ENCODE data around the gene SNU13.
"Not testable (repeated sequence)": the region's sequence is repeated elsewhere in the genome, so short reads cannot be mapped to it uniquely, and the experiment has no call there.

SNU13 gene

GRCh38 chr22:41688365-41689211 lies at the start of gene SNU13:
SNU13 (minus strand) TSS chr22:41688867; CDS start chr22:41688796, 71 bp downstream.
- peak; percentile 90 for DNase-seq

- DNase-seq = not testable (repeated sequence)
These were observed 44.6 kb upstream of the SNU13 start for GRCh38 chr22:41733241-41733640.

- DNase-seq = no peak
These were observed 43.6 kb upstream of the SNU13 start for GRCh38 chr22:41732096-41732772.

- DNase-seq = no peak
These were observed 42.9 kb upstream of the SNU13 start for GRCh38 chr22:41731609-41732008.

- DNase-seq = no peak
These were observed 36.9 kb upstream of the SNU13 start for GRCh38 chr22:41725510-41726110.

- DNase-seq = no peak
These were observed 33.8 kb upstream of the SNU13 start for GRCh38 chr22:41722496-41722895.

- no peak for DNase-seq
These were observed 24.3 kb upstream of the SNU13 start for GRCh38 chr22:41713004-41713403.

GRCh38 chr22:41709341-41709740 lies 20.7 kb upstream of the SNU13 start:
- DNase-seq = no peak

GRCh38 chr22:41702763-41703162 lies 14.1 kb upstream of the SNU13 start:
- DNase-seq = no peak

GRCh38 chr22:41700108-41700364 lies 11.4 kb upstream of the SNU13 start:
- DNase-seq = no peak

- DNase-seq = no peak
These were observed 10.8 kb upstream of the SNU13 start, which contains the start of gene MEI1 for GRCh38 chr22:41699264-41700107. MEI1 (plus strand) TSS chr22:41699503; CDS start chr22:41699539, 36 bp downstream.

GRCh38 chr22:41697126-41697775 lies 8.6 kb upstream of the SNU13 start:
- peak; percentile 73 for DNase-seq

GRCh38 chr22:41696703-41697102 lies 8.0 kb upstream of the SNU13 start:
- DNase-seq = no peak

GRCh38 chr22:41695211-41695610 lies 6.5 kb upstream of the SNU13 start:
- DNase-seq = no peak

GRCh38 chr22:41690476-41690875 lies 1.8 kb upstream of the SNU13 start:
- DNase-seq = no peak

GRCh38 chr22:41687901-41688364 lies 734 bp downstream of the SNU13 start:
- peak; percentile 32 for DNase-seq

GRCh38 chr22:41686890-41687289 lies 1.8 kb downstream of the SNU13 start:
- not testable (repeated sequence) for DNase-seq

GRCh38 chr22:41684194-41684593 lies 4.5 kb downstream of the SNU13 start:
- DNase-seq = no peak

- DNase-seq = no peak
These were observed 5.1 kb downstream of the SNU13 start for GRCh38 chr22:41683616-41684015.

GRCh38 chr22:41683052-41683451 lies 5.6 kb downstream of the SNU13 start:
- no peak for DNase-seq

GRCh38 chr22:41682033-41682807 lies 6.4 kb downstream of the SNU13 start:
- DNase-seq = peak; percentile 66

- no peak for DNase-seq
These were observed 7.1 kb downstream of the SNU13 start for GRCh38 chr22:41681616-41682015.
